ENCODE measurements around the gene CD200R1L.

- TF ChIP-seq CTCF (IDR thresholded peaks at IDR 0.05 in 8 of 11, conservative IDR thresholded peaks at IDR 0.05 in 3 of 11) (no peak), POLR2A (IDR thresholded peaks at IDR 0.05) (no peak)
Observed at GRCh38 chr3:112894258-112894657, 47.6 kb upstream of the CD200R1L start.

All from spleen (tissue), 7 donors.